Lower lobe of right lung (tissue), 2 donors: ENCODE measurements around the gene PROCA1. TPM values are rescaled to one million over a fixed set of nuclear protein-coding genes. Genes with fewer than 3 reads are reported as not detected.
A peak's percentile ranks its signal among the peaks of the same experiment; 100 is the strongest.

Source experiments
- ATAC-seq, 2 donors: fragments of 200-7000 bp; cut with Tn5 transposase; one replicate each; pipeline ENCODE4 v1.9.1; 2020 to 2022; ENCODE audit warnings: mild to moderate bottlenecking in 2 of 2, moderate library complexity in 2 of 2
- DNase-seq: peaks from one replicate; pipeline ENCODE4 v3.0.0-alpha.2; 2020
- H3K27ac ChIP-seq: fragments of 200-600 bp; one replicate; pipeline ENCODE4 v1.8.0; 2022
- H3K27me3 ChIP-seq: fragments of 200-600 bp; one replicate; pipeline ENCODE4 v1.8.0; 2022; ENCODE audit warnings: low read depth
- H3K36me3 ChIP-seq: fragments of 200-600 bp; one replicate; pipeline ENCODE4 v1.8.0; 2022; ENCODE audit warnings: mild to moderate bottlenecking
- H3K4me1 ChIP-seq: fragments of 200-600 bp; one replicate; pipeline ENCODE4 v1.8.0; 2022
- H3K4me3 ChIP-seq: fragments of 200-600 bp; one replicate; pipeline ENCODE4 v1.8.0; 2022; ENCODE audit warnings: mild to moderate bottlenecking
- H3K9me3 ChIP-seq: fragments of 200-600 bp; one replicate; pipeline ENCODE4 v1.8.0; 2022
- intact Hi-C: fragments of 100-400 bp; cut with DNase I; formaldehyde crosslinking; loops from one replicate; pipeline ENCODE4 v1.11.0; 2022
- long read RNA-seq: library from polyadenylated mRNA; unstranded; transcript quantifications from one replicate; pipeline ENCODE4 v2.0.0, GENCODE V29; 2021
- total RNA-seq: library from RNA; stranded (reverse); fragmentation: NEBNext Ultra II Directional; extraction: Animal tissue kit (Norgen Biotek cat#: 25700); gene quantifications from one replicate; pipeline ENCODE4 v1.2.1, GENCODE V29; 2021
- TF ChIP-seq, protein P1 (sequence below): fragments of 200-600 bp; IDR thresholded peaks from one replicate; pipeline ENCODE4 v1.8.0; 2022; ENCODE audit warnings: antibody characterized with exemption, mild to moderate bottlenecking
- donor health status: DM: no; HTN: yes; CAD: no; lungs with severe emphysema.

Gene PROCA1, protein sequence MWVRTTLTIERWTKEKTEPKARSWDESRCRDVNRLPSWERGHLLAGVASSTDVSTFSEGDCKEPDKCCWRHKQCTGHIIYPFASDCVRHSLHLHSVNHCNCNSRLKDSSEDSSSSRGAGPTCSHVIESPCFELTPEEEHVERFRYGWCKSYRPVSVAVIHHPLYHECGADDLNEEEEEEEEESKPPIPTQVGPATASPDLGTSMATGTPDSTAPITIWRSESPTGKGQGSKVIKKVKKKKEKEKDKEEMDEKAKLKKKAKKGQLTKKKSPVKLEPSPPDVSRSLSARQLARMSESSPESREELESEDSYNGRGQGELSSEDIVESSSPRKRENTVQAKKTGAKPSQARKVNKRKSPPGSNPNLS
- 4.4 TPM for total RNA-seq
- long read RNA-seq, partial matches to known transcripts, result 0 of 2 reads
- long read RNA-seq, other reads (novel, unspliced or antisense), result 2 of 2 reads

DNA sequence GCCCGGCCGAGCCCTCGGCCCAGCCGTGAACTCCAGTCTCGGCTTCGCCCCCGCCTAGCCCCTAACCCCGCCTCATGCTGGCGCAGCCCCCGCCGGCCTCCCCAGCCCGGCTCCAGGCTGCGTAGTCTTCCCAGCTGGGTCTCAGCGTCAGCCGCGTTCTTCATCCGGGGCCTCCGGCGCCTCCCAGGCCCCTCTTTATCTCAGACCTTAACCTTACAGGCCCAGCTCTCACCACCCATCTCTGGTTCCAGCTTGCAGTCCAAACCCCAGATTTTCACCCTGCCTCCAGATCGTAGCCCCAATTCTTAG lies at the start of gene PROCA1:
Gene PROCA1, minus strand, starts transcription at position 166 of the 309 bp plus-strand sequence. CDS start 228 bp downstream, outside the sequence.
- Histone ChIP-seq H3K27me3 (no peaks in the 10 kb centered on the region), H3K9me3 (no peaks in the 10 kb centered on the region), H3K4me3 (peak within 1 kb of the TSS; percentile 85), H3K36me3 (peaks cover 24% of the 10 kb centered on the region), H3K27ac (peak within 1 kb of the TSS; percentile 88), H3K4me1 (peaks cover 18% of the 10 kb centered on the region)
- TF ChIP-seq, protein P1, sequence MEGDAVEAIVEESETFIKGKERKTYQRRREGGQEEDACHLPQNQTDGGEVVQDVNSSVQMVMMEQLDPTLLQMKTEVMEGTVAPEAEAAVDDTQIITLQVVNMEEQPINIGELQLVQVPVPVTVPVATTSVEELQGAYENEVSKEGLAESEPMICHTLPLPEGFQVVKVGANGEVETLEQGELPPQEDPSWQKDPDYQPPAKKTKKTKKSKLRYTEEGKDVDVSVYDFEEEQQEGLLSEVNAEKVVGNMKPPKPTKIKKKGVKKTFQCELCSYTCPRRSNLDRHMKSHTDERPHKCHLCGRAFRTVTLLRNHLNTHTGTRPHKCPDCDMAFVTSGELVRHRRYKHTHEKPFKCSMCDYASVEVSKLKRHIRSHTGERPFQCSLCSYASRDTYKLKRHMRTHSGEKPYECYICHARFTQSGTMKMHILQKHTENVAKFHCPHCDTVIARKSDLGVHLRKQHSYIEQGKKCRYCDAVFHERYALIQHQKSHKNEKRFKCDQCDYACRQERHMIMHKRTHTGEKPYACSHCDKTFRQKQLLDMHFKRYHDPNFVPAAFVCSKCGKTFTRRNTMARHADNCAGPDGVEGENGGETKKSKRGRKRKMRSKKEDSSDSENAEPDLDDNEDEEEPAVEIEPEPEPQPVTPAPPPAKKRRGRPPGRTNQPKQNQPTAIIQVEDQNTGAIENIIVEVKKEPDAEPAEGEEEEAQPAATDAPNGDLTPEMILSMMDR, result no peak
- intact Hi-C loops, result no loop called here
- no peak for DNase-seq
- ATAC-seq, result peak in 1 of 2 donors; percentile 47

DNA sequence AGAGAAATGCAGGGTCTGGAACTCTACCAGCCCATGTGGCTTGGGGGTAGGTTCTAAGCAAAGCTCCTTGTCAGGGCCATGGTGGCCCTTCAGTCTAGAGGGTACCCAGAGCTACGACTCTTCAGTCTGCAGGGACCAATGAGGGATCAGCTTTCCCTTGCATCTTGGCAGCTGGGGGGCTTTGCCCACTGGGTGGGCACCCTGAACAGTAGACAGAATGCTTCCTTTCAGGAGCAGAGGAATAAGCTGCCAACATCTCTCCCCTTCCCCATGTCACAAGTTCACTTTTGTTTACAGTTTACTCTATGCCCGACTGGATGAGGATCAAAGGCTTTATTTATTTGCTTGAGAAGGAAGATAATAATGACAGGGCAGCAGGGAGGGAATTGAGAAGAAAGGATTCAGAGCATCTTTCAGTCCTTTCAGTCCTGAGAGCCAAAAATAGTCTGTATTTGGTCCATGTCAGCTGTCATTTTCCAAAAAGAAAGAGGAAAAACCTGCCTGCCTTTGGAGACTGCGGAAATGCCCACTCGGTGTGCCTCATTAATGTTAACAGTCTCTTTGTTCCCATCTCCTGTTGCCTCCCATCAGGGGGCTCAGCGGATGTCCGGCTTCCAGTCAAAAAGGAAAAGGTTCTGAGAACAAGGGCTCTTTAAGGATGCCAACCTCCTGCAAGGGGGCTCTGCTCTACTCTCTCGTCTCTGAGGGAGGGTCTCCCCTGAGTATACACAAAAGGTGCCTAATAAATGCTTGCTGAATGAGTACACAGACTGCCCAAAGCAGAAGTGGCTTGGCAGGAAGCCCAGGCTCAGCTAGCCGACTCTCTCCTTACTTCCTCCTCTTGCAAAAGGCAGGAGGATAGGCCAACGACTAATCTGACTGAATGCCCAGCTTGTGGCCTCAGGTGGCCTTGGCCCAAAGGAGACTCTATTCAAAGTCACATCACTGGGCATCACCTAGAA lies 49.2 kb upstream of the PROCA1 start:
- peak overlapping the region; percentile 29 for H3K27ac ChIP-seq
- peaks cover 64% of the 10 kb centered on the region for H3K36me3 ChIP-seq
- ATAC-seq (peak; percentile 69 to 72), DNase-seq (peak; percentile 89)
- H3K4me3 ChIP-seq, result no peak overlapping the region
- TF ChIP-seq, protein P1, result no peak
- peaks cover 38% of the 10 kb centered on the region for H3K4me1 ChIP-seq
- no peaks in the 10 kb centered on the region for H3K27me3 ChIP-seq
- no peaks in the 10 kb centered on the region for H3K9me3 ChIP-seq
- intact Hi-C loops, result loop anchor here (10.0 kb wide), 1 partner anchor 154 kb away; no protein-coding TSS in a partner anchor

DNA sequence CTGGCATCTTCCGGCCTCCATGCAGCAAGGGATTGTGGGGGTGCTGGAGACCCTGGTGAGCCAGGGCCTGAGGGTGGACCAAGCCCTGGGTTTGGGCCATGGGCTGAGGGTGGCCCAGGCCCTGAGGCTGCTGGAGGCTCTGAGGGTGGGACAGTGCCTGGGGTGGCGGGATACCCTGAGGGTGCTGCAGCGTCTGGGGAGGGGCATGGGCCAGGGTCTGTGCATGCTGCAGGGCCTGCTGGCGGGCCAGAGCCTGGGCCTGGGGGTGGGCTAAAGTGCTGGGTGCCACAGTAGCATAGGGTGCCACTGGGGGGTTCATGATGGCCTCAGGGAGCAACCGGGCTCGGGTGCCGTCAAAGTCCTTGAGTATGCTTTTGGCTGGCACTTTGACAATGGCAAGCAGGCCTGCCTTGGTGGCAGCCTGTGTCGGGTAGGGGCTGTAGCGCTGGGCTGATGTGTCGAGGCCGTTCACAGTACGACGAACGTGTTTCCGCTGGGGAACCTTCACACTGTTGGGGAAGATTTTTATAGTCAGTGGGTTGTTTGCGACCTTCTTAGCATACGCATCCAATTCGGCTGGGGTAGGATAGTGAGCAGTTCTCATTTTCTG lies 47.7 kb upstream of the PROCA1 start:
- ATAC-seq (no peak), DNase-seq (no peak)

DNA sequence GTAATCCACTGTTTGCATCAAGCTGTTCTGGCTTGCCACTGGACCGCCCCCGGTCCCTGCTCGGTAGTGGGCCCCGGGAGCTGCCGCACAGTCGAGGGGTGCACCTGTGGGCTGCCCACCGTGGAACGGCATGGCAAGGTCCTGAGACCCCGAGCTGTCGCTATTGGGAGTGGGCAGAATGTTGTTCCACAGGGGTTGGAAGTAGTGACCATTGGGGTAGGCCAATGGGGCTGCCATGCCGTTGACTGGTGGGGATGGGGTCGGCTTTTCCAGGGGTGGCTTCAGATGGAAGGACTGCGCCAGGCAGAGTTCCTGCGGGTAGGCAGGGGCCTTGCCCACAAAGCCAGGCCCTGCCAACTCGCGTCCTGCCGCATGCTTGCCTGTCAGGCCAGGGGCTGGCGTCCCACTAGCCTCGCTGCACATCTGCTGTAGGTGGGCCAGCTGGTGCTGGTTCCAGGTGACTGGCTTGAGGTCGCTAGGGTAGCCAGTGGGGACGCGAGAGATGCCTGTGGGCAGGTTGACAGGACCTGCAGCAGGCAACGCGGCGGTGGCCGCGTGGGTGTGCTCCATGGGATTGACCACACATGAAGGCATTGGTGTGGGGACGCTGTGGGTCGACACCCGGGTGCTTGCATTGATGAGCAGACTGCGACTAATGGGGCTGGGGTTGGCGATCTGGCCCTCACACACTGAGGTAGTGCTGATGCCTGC lies 46.9 kb upstream of the PROCA1 start:
- Histone ChIP-seq H3K27me3 (no peaks in the 10 kb centered on the region), H3K4me3 (no peak overlapping the region), H3K27ac (no peak overlapping the region), H3K36me3 (peaks cover 47% of the 10 kb centered on the region), H3K4me1 (peaks cover 31% of the 10 kb centered on the region), H3K9me3 (no peaks in the 10 kb centered on the region)
- DNase-seq (no peak), ATAC-seq (peak in 1 of 2 donors; percentile 8)
- intact Hi-C loops, result no loop called here
- TF ChIP-seq, protein P1, result no peak

More for the DNA sequence above, 47.7 kb upstream of the PROCA1 start:
- Histone ChIP-seq H3K36me3 (peaks cover 49% of the 10 kb centered on the region), H3K4me3 (no peak overlapping the region), H3K9me3 (no peaks in the 10 kb centered on the region), H3K27ac (no peak overlapping the region), H3K27me3 (no peaks in the 10 kb centered on the region), H3K4me1 (peaks cover 38% of the 10 kb centered on the region)
- intact Hi-C loops, result no loop called here
- TF ChIP-seq, protein P1, result no peak
